ENCODE data around the gene SYCE1L.
A peak's percentile ranks its signal among the peaks of the same experiment; 100 is the strongest.
"Not testable (repeated sequence)": the region's sequence is repeated elsewhere in the genome, so short reads cannot be mapped to it uniquely, and the experiment has no call there.

Gene SYCE1L

DNA sequence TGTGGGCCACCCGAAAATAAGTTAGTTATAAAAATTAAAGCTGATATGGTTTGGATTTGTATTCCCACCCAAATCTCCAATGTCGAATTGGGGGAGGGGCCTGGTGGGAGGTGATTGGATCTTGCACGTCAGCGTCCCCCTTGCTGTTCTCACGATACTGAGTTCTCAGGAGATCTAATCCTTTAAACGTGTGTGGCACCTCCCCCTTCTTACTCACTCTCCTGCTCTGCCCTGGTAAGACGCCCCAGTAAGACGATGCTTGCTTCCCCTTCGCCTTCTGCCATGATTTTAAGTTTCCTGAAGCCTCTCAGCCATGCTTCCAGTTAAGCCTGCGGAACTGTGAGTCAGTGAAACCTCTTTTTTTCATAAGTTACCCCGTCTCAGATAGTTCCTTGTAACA, 35.4 kb downstream of the SYCE1L start:
- no peak for TF ChIP-seq TAF1 (IDR thresholded peaks at IDR 0.05; ENCODE audit: low read depth, low read length)
- TF ChIP-seq POLR2A (IDR thresholded peaks at IDR 0.05; ENCODE audit: low read depth, low read length) = no peak
- TF ChIP-seq POU2F2 (IDR thresholded peaks at IDR 0.05; ENCODE audit: low read depth, low read length) = no peak
- DNase-seq (ENCODE audit: insufficient read length, low spot score) (no peak), FAIRE-seq (no peak)

DNA sequence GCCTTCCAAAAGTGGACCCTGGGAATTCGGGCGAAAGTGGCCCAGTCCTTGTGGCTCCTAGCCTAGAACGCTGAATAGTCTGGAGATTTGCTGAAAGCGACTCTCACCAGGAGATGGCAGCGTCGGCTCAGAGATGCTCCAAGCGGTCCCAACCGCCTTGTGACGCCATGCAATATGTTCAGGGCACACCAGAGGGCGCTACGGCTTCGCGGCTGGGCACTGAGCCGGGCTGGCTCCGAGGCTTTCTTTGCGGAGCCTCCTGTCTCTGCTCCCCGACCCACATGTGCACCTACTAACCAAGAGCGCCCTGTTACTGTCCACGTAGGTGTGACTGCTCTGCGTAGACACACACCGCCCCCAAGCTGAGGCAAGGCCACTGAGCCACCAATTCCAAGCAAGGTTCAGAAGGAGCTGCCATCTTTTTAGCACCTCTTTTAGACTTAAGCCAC, 36.9 kb downstream of the SYCE1L start:
- TF ChIP-seq POLR2A (IDR thresholded peaks at IDR 0.05; ENCODE audit: low read depth, low read length) (no peak), POU2F2 (IDR thresholded peaks at IDR 0.05; ENCODE audit: low read depth, low read length) (peak; percentile 44; the same call in 1 of the 2 replicates)

DNA sequence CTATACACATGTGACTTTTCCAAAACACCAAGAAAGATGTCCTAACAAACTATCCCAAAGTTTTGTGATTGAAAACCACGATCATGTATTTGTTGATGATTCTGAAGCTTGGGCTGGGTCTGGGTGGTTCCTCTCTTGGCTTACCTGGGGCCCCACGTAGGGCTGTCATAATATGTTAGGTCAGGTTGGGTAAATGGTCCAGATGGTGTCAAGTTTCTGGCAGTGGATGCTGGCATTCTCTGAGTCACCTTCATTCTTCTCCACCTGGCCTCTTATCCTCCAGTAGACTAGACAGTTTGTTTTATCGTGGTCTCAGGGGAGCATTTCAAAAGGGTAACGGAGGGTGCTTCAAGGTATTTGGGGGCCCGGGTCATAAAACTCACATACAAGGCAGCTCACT, 39.4 kb downstream of the SYCE1L start:
- DNase-seq (ENCODE audit: insufficient read length, low spot score) (no peak), FAIRE-seq (no peak)
- TF ChIP-seq SPI1 (IDR thresholded peaks at IDR 0.05; ENCODE audit: low read depth, low read length) (no peak), POLR2A (IDR thresholded peaks at IDR 0.05; ENCODE audit: low read depth, low read length) (no peak), POU2F2 (IDR thresholded peaks at IDR 0.05; ENCODE audit: low read depth, low read length) (no peak), PAX5 (IDR thresholded peaks at IDR 0.05; ENCODE audit: insufficient read depth, low read length, severe bottlenecking) (no peak), TAF1 (IDR thresholded peaks at IDR 0.05; ENCODE audit: low read depth, low read length) (no peak), POLR2AphosphoS5 (IDR thresholded peaks at IDR 0.05; ENCODE audit: low read depth, low read length) (no peak)

More for the DNA sequence above, 36.9 kb downstream of the SYCE1L start:
- DNase-seq (ENCODE audit: insufficient read length, low spot score) = peak; percentile 61
- peak; percentile 95 for FAIRE-seq

DNA sequence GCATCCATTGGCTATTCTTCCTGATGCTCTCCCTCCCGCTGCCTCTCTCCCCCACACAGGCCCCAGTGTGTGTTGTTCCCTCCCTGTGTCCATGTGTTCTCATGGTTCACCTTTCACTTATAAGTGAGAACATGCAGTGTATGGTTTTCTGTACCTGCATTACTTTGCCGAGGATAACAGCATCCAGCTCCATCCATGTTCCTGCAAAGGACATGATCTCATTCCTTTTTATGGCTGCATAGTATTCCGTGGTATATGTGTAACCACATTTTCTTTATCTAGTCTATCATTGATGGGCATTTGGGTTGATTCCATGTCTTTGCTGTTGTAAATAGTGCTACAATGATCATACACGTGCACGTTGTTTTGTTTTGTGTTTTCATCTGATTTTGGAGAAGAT, 43.3 kb downstream of the SYCE1L start:
- DNase-seq (ENCODE audit: insufficient read length, low spot score); FAIRE-seq: not testable (repeated sequence)

DNA sequence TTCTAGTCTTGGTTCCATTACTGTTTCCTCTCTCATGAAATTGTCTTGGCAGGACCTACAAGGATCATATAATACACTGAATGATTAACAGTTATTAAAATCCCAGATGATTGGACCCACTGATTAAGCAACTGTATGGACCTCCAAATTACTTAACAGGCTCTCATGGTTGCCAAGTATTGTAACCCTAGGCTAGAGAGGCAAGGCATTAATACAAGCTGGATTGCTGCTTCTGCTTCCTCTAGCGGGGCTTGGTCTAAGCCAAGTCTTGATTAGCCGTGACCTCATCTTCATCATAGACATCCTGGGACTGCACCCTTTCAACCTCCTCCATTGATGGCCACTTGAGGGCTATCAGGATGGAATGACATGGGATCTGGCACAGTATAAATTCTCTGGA, 46.9 kb downstream of the SYCE1L start:
- DNase-seq (ENCODE audit: insufficient read length, low spot score) = no peak
- FAIRE-seq = no peak
- TF ChIP-seq POU2F2 (IDR thresholded peaks at IDR 0.05; ENCODE audit: low read depth, low read length) (no peak), POLR2AphosphoS5 (IDR thresholded peaks at IDR 0.05; ENCODE audit: low read depth, low read length) (no peak), TAF1 (IDR thresholded peaks at IDR 0.05; ENCODE audit: low read depth, low read length) (no peak), POLR2A (IDR thresholded peaks at IDR 0.05; ENCODE audit: low read depth, low read length) (no peak), SPI1 (IDR thresholded peaks at IDR 0.05; ENCODE audit: low read depth, low read length) (no peak), PAX5 (IDR thresholded peaks at IDR 0.05; ENCODE audit: insufficient read depth, low read length, severe bottlenecking) (no peak)

DNA sequence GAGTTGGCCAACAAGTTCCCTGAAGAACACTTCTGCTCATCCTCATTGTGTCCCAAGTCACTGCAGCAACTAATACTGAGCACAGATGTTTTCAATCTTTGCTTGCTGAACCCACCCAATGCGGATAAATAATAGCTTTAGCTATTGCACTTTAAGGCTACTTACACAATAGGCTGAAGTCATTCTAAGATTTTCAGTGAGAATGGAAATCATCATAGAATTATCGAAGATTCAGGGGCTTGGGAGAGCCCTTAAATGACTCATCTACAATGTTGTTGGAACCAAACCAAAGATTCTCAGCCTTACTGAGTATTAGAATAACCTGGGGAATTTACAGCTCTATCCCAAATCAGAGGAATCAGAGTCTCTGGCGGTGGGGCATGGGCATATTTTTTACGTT, 51.2 kb downstream of the SYCE1L start:
- no peak for FAIRE-seq
- TF ChIP-seq SPI1 (IDR thresholded peaks at IDR 0.05; ENCODE audit: low read depth, low read length) = no peak
- no peak for TF ChIP-seq POLR2A (IDR thresholded peaks at IDR 0.05; ENCODE audit: low read depth, low read length)
- TF ChIP-seq TAF1 (IDR thresholded peaks at IDR 0.05; ENCODE audit: low read depth, low read length) = no peak
- TF ChIP-seq POU2F2 (IDR thresholded peaks at IDR 0.05; ENCODE audit: low read depth, low read length) = no peak
- TF ChIP-seq POLR2AphosphoS5 (IDR thresholded peaks at IDR 0.05; ENCODE audit: low read depth, low read length) = no peak
- TF ChIP-seq PAX5 (IDR thresholded peaks at IDR 0.05; ENCODE audit: insufficient read depth, low read length, severe bottlenecking) = no peak

More for the DNA sequence above, 51.2 kb downstream of the SYCE1L start:
- no peak for DNase-seq (ENCODE audit: insufficient read length, low spot score)
